ENCODE data around the gene PROCA1.

Gene PROCA1

GRCh38 chr17:28700278-28700677 is 11.4 kb downstream of the PROCA1 start:
- no peaks in the 10 kb centered on the region for H3K4me1 ChIP-seq (ENCODE audit: insufficient read depth, low read length, poor library complexity, severe bottlenecking)
- H3K36me3 ChIP-seq (ENCODE audit: insufficient read depth, low read length): peaks cover 86% of the 10 kb centered on the region; the same call in 1 of the 2 replicates
- H3K9ac ChIP-seq (ENCODE audit: low read depth, low read length, poor library complexity, severe bottlenecking): no peak overlapping the region
- no peaks in the 10 kb centered on the region for H3K9me2 ChIP-seq (replicated peaks; ENCODE audit: low read depth, low read length)
- no peaks in the 10 kb centered on the region for H3K79me2 ChIP-seq (ENCODE audit: insufficient read depth, low read length)
- H3K4me3 ChIP-seq (ENCODE audit: low read length, poor library complexity, severe bottlenecking): no peak overlapping the region
- H3F3A ChIP-seq (ENCODE audit: low read depth): no peaks in the 10 kb centered on the region
- no peak for TF ChIP-seq CTCF (conservative IDR thresholded peaks at IDR 0.05; ENCODE audit: low read length)
- no peak for TF ChIP-seq EZH2phosphoT487 (IDR thresholded peaks at IDR 0.05; ENCODE audit: borderline replicate concordance)
- H3K4me2 ChIP-seq (ENCODE audit: low read depth, low read length, poor library complexity, severe bottlenecking): no peak overlapping the region
- no peaks in the 10 kb centered on the region for H3K27me3 ChIP-seq (ENCODE audit: insufficient read depth, low read length, poor library complexity, severe bottlenecking)
- H2AFZ ChIP-seq (ENCODE audit: low read length): no peak overlapping the region
- no peaks in the 10 kb centered on the region for H3K9me3 ChIP-seq (ENCODE audit: insufficient read depth, low read depth, low read length)
- no peaks in the 10 kb centered on the region for H4K20me1 ChIP-seq (ENCODE audit: insufficient read depth, low read length, poor library complexity, severe bottlenecking)

- Histone ChIP-seq H3K9me3 (ENCODE audit: insufficient read depth, low read depth, low read length) (no peaks in the 10 kb centered on the region), H3K9ac (ENCODE audit: low read depth, low read length, poor library complexity, severe bottlenecking) (no peak overlapping the region), H3K9me2 (replicated peaks; ENCODE audit: low read depth, low read length) (no peaks in the 10 kb centered on the region), H3K27me3 (ENCODE audit: insufficient read depth, low read length, poor library complexity, severe bottlenecking) (no peaks in the 10 kb centered on the region), H2AFZ (ENCODE audit: low read length) (no peak overlapping the region), H3K36me3 (ENCODE audit: insufficient read depth, low read length) (peaks cover 98% of the 10 kb centered on the region; the same call in 1 of the 2 replicates), H3K4me3 (ENCODE audit: low read length, poor library complexity, severe bottlenecking) (no peak overlapping the region), H3K4me1 (ENCODE audit: insufficient read depth, low read length, poor library complexity, severe bottlenecking) (no peaks in the 10 kb centered on the region), H4K20me1 (ENCODE audit: insufficient read depth, low read length, poor library complexity, severe bottlenecking) (no peaks in the 10 kb centered on the region), H3F3A (ENCODE audit: low read depth) (no peaks in the 10 kb centered on the region), H3K79me2 (ENCODE audit: insufficient read depth, low read length) (no peaks in the 10 kb centered on the region), H3K4me2 (ENCODE audit: low read depth, low read length, poor library complexity, severe bottlenecking) (no peak overlapping the region)
- TF ChIP-seq EZH2phosphoT487 (IDR thresholded peaks at IDR 0.05; ENCODE audit: borderline replicate concordance): no peak
- TF ChIP-seq CTCF (conservative IDR thresholded peaks at IDR 0.05; ENCODE audit: low read length): no peak
Measured at GRCh38 chr17:28698253-28698941, 13.3 kb downstream of the PROCA1 start.

DNA sequence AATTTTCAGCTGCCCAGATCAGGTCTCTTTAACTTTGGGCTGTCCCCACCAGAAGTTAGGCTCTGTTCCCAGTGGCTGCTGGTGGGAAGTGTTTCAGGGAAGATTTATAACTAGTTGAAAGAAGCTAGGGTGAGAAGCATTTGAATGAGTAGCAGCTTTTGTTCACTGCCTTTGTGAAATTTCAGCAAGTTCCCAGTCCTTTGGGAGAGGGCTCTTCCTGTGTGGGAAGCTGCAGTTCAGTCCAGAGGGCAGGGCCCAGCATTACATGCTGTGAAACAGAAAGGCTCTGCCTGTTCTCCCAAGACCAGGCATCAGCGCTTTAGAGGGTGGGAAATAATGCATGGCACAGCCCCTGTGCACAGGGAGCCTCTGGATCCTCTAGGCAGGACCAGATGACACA is 17.8 kb downstream of the PROCA1 start:
- Histone ChIP-seq H3K9ac (ENCODE audit: low read depth, low read length, poor library complexity, severe bottlenecking) (no peak overlapping the region), H3K4me3 (ENCODE audit: low read length, poor library complexity, severe bottlenecking) (no peak overlapping the region), H3K9me3 (ENCODE audit: insufficient read depth, low read depth, low read length) (no peaks in the 10 kb centered on the region), H3K4me1 (ENCODE audit: insufficient read depth, low read length, poor library complexity, severe bottlenecking) (no peaks in the 10 kb centered on the region), H3K79me2 (ENCODE audit: insufficient read depth, low read length) (no peaks in the 10 kb centered on the region), H3K9me2 (replicated peaks; ENCODE audit: low read depth, low read length) (no peaks in the 10 kb centered on the region), H3K4me2 (ENCODE audit: low read depth, low read length, poor library complexity, severe bottlenecking) (no peak overlapping the region), H4K20me1 (ENCODE audit: insufficient read depth, low read length, poor library complexity, severe bottlenecking) (no peaks in the 10 kb centered on the region), H3K36me3 (ENCODE audit: insufficient read depth, low read length) (peaks cover 81% of the 10 kb centered on the region), H2AFZ (ENCODE audit: low read length) (no peak overlapping the region), H3F3A (ENCODE audit: low read depth) (no peaks in the 10 kb centered on the region), H3K27me3 (ENCODE audit: insufficient read depth, low read length, poor library complexity, severe bottlenecking) (no peaks in the 10 kb centered on the region)
- TF ChIP-seq CTCF (conservative IDR thresholded peaks at IDR 0.05; ENCODE audit: low read length) (no peak), EZH2phosphoT487 (IDR thresholded peaks at IDR 0.05; ENCODE audit: borderline replicate concordance) (no peak)

Measured in Loucy (cell line).